ENCODE results near the gene SPATA46. TPM values are rescaled to one million over a fixed set of nuclear protein-coding genes. Genes with fewer than 3 reads are reported as not detected.

Gene SPATA46
- total and polyA plus RNA-seq, 9 of the 15 experiments (the other 6 are each of a cell fraction or from before 2014, with no cell fraction given): 0.04 to 0.11 TPM; not detected in 7

GRCh38 chr1:162389971-162390370, 13.3 kb upstream of the SPATA46 start (continued):
- TF ChIP-seq MNT (conservative IDR thresholded peaks at IDR 0.05) (peak in 1 of 2 experiments; percentile 30; a peak in 1 of 4 replicates), ZBTB7A (IDR thresholded peaks at IDR 0.05; ENCODE audit: borderline replicate concordance, control insufficient read depth, low read depth, low read length) (peak; percentile 39; the same call in 1 of the 2 replicates), CREB3 (tag; conservative IDR thresholded peaks at IDR 0.05; ENCODE audit: low read depth) (no peak), MAX (CRISPR knock-in tag; IDR thresholded peaks at IDR 0.05) (peak; percentile 73), STAT5A (IDR thresholded peaks at IDR 0.05; ENCODE audit: borderline replicate concordance, low read length) (peak; percentile 56), ZNF518B (CRISPR knock-in tag; IDR thresholded peaks at IDR 0.05) (no peak), TFAP4 (CRISPR knock-in tag; IDR thresholded peaks at IDR 0.05; ENCODE audit: borderline replicate concordance) (no peak), TEAD4 (IDR thresholded peaks at IDR 0.05; ENCODE audit: low read length) (peak; percentile 44; the same call in 1 of the 2 replicates), TEAD4 (CRISPR knock-in tag; IDR thresholded peaks at IDR 0.05; ENCODE audit: borderline replicate concordance) (no peak), HDAC3 (IDR thresholded peaks at IDR 0.05; ENCODE audit: borderline replicate concordance, partially characterized antibody) (no peak), USF1 (CRISPR knock-in tag; IDR thresholded peaks at IDR 0.05) (0 out of 2 replicates have a peak, but pooled peaks have one; percentile 39), CBFA2T3 (IDR thresholded peaks at IDR 0.05) (peak; percentile 44), KDM2B (CRISPR knock-in tag; IDR thresholded peaks at IDR 0.05) (no peak), MBD2 (IDR thresholded peaks at IDR 0.05; ENCODE audit: borderline replicate concordance, low read depth) (peak; percentile 36; the same call in 1 of the 2 replicates), CREM (IDR thresholded peaks at IDR 0.05; ENCODE audit: low read depth) (peak; percentile 70), BHLHE40 (IDR thresholded peaks at IDR 0.05; ENCODE audit: low read length) (0 out of 2 replicates have a peak, but pooled peaks have one; percentile 42), SMARCA4 (IDR thresholded peaks at IDR 0.05) (0 out of 2 replicates have a peak, but pooled peaks have one; percentile 14), SNIP1 (IDR thresholded peaks at IDR 0.05; ENCODE audit: low read depth) (no peak), JUND (IDR thresholded peaks at IDR 0.05; ENCODE audit: borderline replicate concordance, low read depth, low read length) (peak; percentile 22; the same call in 1 of the 2 replicates), JUND (tag; IDR thresholded peaks at IDR 0.05; ENCODE audit: borderline replicate concordance, low read depth, low read length) (no peak), ZNF79 (CRISPR knock-in tag; IDR thresholded peaks at IDR 0.05; ENCODE audit: low read depth) (no peak), MTA2 (IDR thresholded peaks at IDR 0.05; ENCODE audit: low read depth) (no peak)
